Lower lobe of right lung (tissue), 2 donors: ENCODE measurements around the gene HEPACAM2. TPM values are rescaled to one million over a fixed set of nuclear protein-coding genes. Genes with fewer than 3 reads are reported as not detected.
A peak's percentile ranks its signal among the peaks of the same experiment; 100 is the strongest.

Experiments used
- ATAC-seq, 2 donors: fragments of 200-7000 bp; cut with Tn5 transposase; one replicate each; pipeline ENCODE4 v1.9.1; 2020 to 2022; ENCODE audit warnings: mild to moderate bottlenecking in 2 of 2, moderate library complexity in 2 of 2
- DNase-seq: peaks from one replicate; pipeline ENCODE4 v3.0.0-alpha.2; 2020
- H3K27ac ChIP-seq: fragments of 200-600 bp; one replicate; pipeline ENCODE4 v1.8.0; 2022
- H3K27me3 ChIP-seq: fragments of 200-600 bp; one replicate; pipeline ENCODE4 v1.8.0; 2022; ENCODE audit warnings: low read depth
- H3K36me3 ChIP-seq: fragments of 200-600 bp; one replicate; pipeline ENCODE4 v1.8.0; 2022; ENCODE audit warnings: mild to moderate bottlenecking
- H3K4me1 ChIP-seq: fragments of 200-600 bp; one replicate; pipeline ENCODE4 v1.8.0; 2022
- H3K4me3 ChIP-seq: fragments of 200-600 bp; one replicate; pipeline ENCODE4 v1.8.0; 2022; ENCODE audit warnings: mild to moderate bottlenecking
- H3K9me3 ChIP-seq: fragments of 200-600 bp; one replicate; pipeline ENCODE4 v1.8.0; 2022
- intact Hi-C: fragments of 100-400 bp; cut with DNase I; formaldehyde crosslinking; loops from one replicate; pipeline ENCODE4 v1.11.0; 2022
- total RNA-seq: library from RNA; stranded (reverse); fragmentation: NEBNext Ultra II Directional; extraction: Animal tissue kit (Norgen Biotek cat#: 25700); gene quantifications from one replicate; pipeline ENCODE4 v1.2.1, GENCODE V29; 2021
- TF ChIP-seq, protein P1 (sequence below): fragments of 200-600 bp; IDR thresholded peaks from one replicate; pipeline ENCODE4 v1.8.0; 2022; ENCODE audit warnings: antibody characterized with exemption, mild to moderate bottlenecking
- donor health status: DM: no; HTN: yes; CAD: no; lungs with severe emphysema.

HEPACAM2 gene
- total RNA-seq, 1 donor from 2014 or later = 0.18 TPM

DNA sequence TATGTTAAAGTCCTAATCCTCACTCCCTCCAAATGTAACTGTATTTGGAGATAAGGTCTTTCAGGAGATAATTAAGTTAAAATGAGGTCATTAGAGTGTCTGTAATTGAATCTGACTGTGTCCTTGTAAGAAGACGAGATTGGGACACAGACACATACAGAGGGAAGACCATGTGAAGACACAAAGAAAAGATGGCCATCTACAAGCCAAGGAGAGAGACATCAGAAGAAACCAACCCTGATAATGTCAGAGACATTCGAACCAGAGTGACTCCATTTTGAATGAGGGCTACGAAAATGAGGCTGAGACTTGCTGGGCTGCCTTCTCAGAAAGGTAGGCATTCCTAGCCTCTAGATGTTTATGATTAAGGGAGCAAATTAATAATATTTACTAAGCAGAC, 77.5 kb downstream of the HEPACAM2 start:
- intact Hi-C loops = no loop called here
- H3K27ac ChIP-seq = peak overlapping the region; percentile 64
- TF ChIP-seq, protein P1, sequence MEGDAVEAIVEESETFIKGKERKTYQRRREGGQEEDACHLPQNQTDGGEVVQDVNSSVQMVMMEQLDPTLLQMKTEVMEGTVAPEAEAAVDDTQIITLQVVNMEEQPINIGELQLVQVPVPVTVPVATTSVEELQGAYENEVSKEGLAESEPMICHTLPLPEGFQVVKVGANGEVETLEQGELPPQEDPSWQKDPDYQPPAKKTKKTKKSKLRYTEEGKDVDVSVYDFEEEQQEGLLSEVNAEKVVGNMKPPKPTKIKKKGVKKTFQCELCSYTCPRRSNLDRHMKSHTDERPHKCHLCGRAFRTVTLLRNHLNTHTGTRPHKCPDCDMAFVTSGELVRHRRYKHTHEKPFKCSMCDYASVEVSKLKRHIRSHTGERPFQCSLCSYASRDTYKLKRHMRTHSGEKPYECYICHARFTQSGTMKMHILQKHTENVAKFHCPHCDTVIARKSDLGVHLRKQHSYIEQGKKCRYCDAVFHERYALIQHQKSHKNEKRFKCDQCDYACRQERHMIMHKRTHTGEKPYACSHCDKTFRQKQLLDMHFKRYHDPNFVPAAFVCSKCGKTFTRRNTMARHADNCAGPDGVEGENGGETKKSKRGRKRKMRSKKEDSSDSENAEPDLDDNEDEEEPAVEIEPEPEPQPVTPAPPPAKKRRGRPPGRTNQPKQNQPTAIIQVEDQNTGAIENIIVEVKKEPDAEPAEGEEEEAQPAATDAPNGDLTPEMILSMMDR = no peak
- ATAC-seq (no peak), DNase-seq (no peak)
- H3K27me3 ChIP-seq = no peaks in the 10 kb centered on the region
- peaks cover 20% of the 10 kb centered on the region for H3K4me1 ChIP-seq
- peak overlapping the region; percentile 64 for H3K4me3 ChIP-seq
- H3K9me3 ChIP-seq = no peaks in the 10 kb centered on the region
- H3K36me3 ChIP-seq = peaks cover 22% of the 10 kb centered on the region

DNA sequence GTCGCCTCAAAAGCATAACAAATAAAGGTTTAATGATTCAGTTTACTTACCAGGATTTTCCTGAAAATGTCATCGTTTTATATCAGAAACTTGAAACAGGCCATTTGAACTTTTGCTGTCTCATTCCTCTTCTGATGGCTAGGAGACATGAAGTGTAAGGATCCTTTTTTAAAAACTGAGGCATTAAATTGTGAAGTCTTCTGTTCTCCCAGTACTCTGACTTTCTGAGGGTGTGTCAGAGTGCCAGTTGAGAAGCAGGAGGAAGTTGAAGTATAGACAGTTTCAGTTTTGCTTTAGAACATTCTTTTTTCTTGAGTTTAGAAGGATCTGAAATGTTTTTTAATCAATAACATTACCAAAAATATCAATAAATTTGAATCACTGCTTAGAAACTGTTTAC, 78.1 kb downstream of the HEPACAM2 start, which contains the start of gene SAMD9L:
TSS of gene SAMD9L (minus strand) at position 242 of the 400 bp plus-strand sequence. CDS start 12,414 bp downstream, outside the sequence.
- H3K4me3 ChIP-seq = peak within 1 kb of the TSS; percentile 64
- DNase-seq (no peak), ATAC-seq (peak; percentile 68 to 87)
- peaks cover 28% of the 10 kb centered on the region for H3K36me3 ChIP-seq
- TF ChIP-seq, protein P1 = no peak
- intact Hi-C loops = no loop called here
- no peaks in the 10 kb centered on the region for H3K27me3 ChIP-seq
- peak within 1 kb of the TSS; percentile 64 for H3K27ac ChIP-seq
- no peaks in the 10 kb centered on the region for H3K9me3 ChIP-seq
- H3K4me1 ChIP-seq = peaks cover 20% of the 10 kb centered on the region

DNA sequence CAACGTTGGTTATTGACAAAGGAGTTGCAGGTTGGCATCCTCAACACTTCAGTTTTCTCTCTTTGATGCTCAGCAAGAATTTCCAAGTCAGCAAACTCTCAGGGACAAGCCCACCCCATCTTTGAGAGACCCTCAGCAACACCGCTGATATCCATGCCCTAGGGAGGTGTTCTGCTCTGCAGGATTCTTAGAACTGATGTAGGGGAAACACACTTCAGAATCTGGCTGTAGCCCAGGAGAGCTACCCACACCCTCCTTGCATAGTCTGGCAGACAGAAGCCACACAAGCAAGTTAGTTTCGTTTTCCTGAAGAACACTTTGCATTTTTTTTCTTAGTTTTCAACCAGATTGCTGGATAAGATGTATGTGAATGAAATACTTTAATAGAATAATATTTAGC, 78.9 kb downstream of the HEPACAM2 start:
- Histone ChIP-seq H3K27me3 (no peaks in the 10 kb centered on the region), H3K4me3 (peak overlapping the region; percentile 64), H3K27ac (peak overlapping the region; percentile 64), H3K36me3 (peaks cover 36% of the 10 kb centered on the region), H3K4me1 (peaks cover 20% of the 10 kb centered on the region), H3K9me3 (no peaks in the 10 kb centered on the region)
- DNase-seq (no peak), ATAC-seq (peak; percentile 81 to 88)
- TF ChIP-seq, protein P1 = no peak
- intact Hi-C loops = no loop called here

DNA sequence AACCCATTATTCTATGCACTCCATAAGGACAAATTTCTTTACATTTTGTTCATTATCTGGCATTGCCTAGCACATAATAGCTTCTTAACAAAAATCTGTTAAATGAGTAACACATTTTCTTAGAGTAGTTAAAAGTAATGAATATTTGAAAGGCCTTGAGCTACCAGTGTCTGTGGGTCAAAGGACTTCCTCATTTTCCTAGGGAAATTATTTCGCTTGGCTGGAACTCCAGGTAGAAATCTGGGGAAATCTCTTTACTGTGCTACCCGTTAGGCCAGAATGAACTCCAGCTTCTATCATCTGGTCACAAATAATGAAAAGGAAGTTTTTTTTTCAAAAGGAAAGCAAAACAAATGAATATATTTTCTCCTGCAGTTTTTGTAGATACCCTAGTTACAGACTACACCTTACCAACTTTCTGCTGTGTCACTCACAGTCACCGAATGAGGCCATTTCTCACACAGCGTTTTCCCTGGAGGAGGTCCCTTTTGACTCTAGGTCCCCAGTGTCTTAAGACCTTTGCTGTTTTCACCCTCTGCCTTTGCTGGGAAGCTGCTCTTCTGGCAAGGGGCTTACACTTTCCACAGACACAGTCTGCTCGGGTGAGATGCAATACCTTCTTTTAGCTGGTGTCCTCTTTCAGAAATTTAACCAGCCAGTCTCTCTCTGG, 79.7 kb downstream of the HEPACAM2 start:
- Histone ChIP-seq H3K27me3 (no peaks in the 10 kb centered on the region), H3K9me3 (no peaks in the 10 kb centered on the region), H3K36me3 (peaks cover 43% of the 10 kb centered on the region), H3K4me3 (peak overlapping the region; percentile 64), H3K27ac (peak overlapping the region; percentile 64), H3K4me1 (peaks cover 20% of the 10 kb centered on the region)
- intact Hi-C loops = no loop called here
- TF ChIP-seq, protein P1 = no peak
- DNase-seq = no peak
- peak; percentile 27 to 39 for ATAC-seq

- TF ChIP-seq, protein P1 = no peak
- no peaks in the 10 kb centered on the region for H3K27me3 ChIP-seq
- ATAC-seq (no peak), DNase-seq (no peak)
- intact Hi-C loops = no loop called here
- peak overlapping the region; percentile 64 for H3K27ac ChIP-seq
- peaks cover 20% of the 10 kb centered on the region for H3K4me1 ChIP-seq
- peak overlapping the region; percentile 64 for H3K4me3 ChIP-seq
- H3K36me3 ChIP-seq = peaks cover 48% of the 10 kb centered on the region
- H3K9me3 ChIP-seq = no peaks in the 10 kb centered on the region
Observed at GRCh38 chr7:93146036-93146435, 80.2 kb downstream of the HEPACAM2 start.
